ENCODE data around the gene MGAT3.
A peak's percentile ranks its signal among the peaks of the same experiment; 100 is the strongest.

MGAT3 gene

DNA sequence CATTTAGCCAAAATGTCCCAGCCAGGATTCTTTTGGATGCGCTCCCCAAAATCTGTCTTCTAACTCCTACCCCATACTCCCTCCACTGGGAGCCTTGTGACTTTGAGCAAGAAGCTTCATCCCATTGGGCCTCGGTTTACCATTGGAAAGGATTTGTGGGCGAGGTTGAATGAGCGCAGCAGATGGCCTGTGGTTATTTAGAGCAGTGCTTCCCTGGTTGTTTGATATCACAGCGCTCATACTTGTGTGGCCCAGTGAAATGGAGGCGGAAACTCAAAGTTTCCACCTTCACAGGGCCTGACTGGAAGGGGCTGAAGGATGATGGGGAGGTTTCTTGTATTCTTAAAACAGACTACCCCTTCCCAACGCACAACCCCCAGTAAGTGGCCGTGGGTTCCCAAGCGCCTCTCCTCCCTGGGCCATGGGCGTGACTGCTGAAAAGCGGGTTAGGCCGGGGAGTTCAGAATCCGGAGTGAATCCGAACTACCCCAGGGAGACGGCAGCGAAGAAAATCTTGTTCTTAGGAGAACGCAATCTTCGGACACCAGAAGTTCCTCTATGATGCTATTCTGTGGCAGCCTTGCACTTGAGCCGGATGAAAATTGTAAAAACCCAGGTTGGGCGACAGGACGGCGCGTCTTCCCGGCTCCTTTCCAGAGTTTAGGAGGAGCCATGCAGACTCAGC is 62.3 kb downstream of the MGAT3 start (continued):
- TF ChIP-seq KLF10 (tag by site-specific recombination; IDR thresholded peaks at IDR 0.05) (0 out of 2 replicates have a peak, but pooled peaks have one; percentile 55), ZNF202 (tag by site-specific recombination; IDR thresholded peaks at IDR 0.05; ENCODE audit: borderline replicate concordance) (no peak), GLIS2 (tag by site-specific recombination; IDR thresholded peaks at IDR 0.05) (no peak), ZNF629 (tag by site-specific recombination; IDR thresholded peaks at IDR 0.05) (no peak; the same call in 1 of the 2 replicates), ZNF701 (tag by site-specific recombination; IDR thresholded peaks at IDR 0.05) (no peak), ZNF76 (tag by site-specific recombination; IDR thresholded peaks at IDR 0.05; ENCODE audit: borderline replicate concordance, low read depth) (peak; percentile 64; the same call in 1 of the 2 replicates), ZNF530 (tag by site-specific recombination; IDR thresholded peaks at IDR 0.05; ENCODE audit: low read depth) (no peak), ZNF341 (tag by site-specific recombination; IDR thresholded peaks at IDR 0.05; ENCODE audit: low read depth) (no peak), ZNF529 (tag by site-specific recombination; IDR thresholded peaks at IDR 0.05; ENCODE audit: insufficient replicate concordance) (no peak), ZNF571 (tag by site-specific recombination; IDR thresholded peaks at IDR 0.05) (no peak), GLI4 (tag by site-specific recombination; IDR thresholded peaks at IDR 0.05) (no peak), ZNF248 (tag by site-specific recombination; IDR thresholded peaks at IDR 0.05) (no peak), KLF8 (tag by site-specific recombination; IDR thresholded peaks at IDR 0.05) (peak; percentile 86; the same call in 1 of the 2 replicates), ZNF777 (tag by site-specific recombination; IDR thresholded peaks at IDR 0.05; ENCODE audit: borderline replicate concordance) (no peak), ZNF324 (tag by site-specific recombination; IDR thresholded peaks at IDR 0.05) (0 out of 2 replicates have a peak, but pooled peaks have one; percentile 45), ZNF837 (tag by site-specific recombination; IDR thresholded peaks at IDR 0.05) (no peak), RBAK (tag by site-specific recombination; IDR thresholded peaks at IDR 0.05) (no peak), ZNF19 (tag by site-specific recombination; IDR thresholded peaks at IDR 0.05; ENCODE audit: low read depth) (no peak), ZNF830 (tag by site-specific recombination; IDR thresholded peaks at IDR 0.05; ENCODE audit: low read depth) (no peak)
- TF ChIP-seq, protein P1, sequence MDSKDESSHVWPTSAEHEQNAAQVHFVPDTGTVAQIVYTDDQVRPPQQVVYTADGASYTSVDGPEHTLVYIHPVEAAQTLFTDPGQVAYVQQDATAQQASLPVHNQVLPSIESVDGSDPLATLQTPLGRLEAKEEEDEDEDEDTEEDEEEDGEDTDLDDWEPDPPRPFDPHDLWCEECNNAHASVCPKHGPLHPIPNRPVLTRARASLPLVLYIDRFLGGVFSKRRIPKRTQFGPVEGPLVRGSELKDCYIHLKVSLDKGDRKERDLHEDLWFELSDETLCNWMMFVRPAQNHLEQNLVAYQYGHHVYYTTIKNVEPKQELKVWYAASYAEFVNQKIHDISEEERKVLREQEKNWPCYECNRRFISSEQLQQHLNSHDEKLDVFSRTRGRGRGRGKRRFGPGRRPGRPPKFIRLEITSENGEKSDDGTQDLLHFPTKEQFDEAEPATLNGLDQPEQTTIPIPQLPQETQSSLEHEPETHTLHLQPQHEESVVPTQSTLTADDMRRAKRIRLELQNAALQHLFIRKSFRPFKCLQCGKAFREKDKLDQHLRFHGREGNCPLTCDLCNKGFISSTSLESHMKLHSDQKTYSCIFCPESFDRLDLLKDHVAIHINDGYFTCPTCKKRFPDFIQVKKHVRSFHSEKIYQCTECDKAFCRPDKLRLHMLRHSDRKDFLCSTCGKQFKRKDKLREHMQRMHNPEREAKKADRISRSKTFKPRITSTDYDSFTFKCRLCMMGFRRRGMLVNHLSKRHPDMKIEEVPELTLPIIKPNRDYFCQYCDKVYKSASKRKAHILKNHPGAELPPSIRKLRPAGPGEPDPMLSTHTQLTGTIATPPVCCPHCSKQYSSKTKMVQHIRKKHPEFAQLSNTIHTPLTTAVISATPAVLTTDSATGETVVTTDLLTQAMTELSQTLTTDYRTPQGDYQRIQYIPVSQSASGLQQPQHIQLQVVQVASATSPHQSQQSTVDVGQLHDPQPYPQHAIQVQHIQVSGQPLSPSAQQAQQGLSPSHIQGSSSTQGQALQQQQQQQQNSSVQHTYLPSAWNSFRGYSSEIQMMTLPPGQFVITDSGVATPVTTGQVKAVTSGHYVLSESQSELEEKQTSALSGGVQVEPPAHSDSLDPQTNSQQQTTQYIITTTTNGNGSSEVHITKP (tag by site-specific recombination; IDR thresholded peaks at IDR 0.05), result peak; percentile 56
- TF ChIP-seq, protein P2, sequence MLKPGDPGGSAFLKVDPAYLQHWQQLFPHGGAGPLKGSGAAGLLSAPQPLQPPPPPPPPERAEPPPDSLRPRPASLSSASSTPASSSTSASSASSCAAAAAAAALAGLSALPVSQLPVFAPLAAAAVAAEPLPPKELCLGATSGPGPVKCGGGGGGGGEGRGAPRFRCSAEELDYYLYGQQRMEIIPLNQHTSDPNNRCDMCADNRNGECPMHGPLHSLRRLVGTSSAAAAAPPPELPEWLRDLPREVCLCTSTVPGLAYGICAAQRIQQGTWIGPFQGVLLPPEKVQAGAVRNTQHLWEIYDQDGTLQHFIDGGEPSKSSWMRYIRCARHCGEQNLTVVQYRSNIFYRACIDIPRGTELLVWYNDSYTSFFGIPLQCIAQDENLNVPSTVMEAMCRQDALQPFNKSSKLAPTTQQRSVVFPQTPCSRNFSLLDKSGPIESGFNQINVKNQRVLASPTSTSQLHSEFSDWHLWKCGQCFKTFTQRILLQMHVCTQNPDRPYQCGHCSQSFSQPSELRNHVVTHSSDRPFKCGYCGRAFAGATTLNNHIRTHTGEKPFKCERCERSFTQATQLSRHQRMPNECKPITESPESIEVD (tag by site-specific recombination; IDR thresholded peaks at IDR 0.05), result no peak
- TF ChIP-seq, protein P3, sequence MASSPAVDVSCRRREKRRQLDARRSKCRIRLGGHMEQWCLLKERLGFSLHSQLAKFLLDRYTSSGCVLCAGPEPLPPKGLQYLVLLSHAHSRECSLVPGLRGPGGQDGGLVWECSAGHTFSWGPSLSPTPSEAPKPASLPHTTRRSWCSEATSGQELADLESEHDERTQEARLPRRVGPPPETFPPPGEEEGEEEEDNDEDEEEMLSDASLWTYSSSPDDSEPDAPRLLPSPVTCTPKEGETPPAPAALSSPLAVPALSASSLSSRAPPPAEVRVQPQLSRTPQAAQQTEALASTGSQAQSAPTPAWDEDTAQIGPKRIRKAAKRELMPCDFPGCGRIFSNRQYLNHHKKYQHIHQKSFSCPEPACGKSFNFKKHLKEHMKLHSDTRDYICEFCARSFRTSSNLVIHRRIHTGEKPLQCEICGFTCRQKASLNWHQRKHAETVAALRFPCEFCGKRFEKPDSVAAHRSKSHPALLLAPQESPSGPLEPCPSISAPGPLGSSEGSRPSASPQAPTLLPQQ (tag by site-specific recombination; IDR thresholded peaks at IDR 0.05), result no peak; the same call in 1 of the 2 replicates
